NCI-H2107 treated with DMSO at 0.1 percent for 48 hours (cell line): Measurements from ENCODE around the gene IGSF9B.

Source experiments
- DNase-seq: peaks from one replicate; lab custom pipeline; 2025; ENCODE audit not compliant: unreplicated experiment; lab: John Stamatoyannopoulos, UW

Gene IGSF9B

DNA sequence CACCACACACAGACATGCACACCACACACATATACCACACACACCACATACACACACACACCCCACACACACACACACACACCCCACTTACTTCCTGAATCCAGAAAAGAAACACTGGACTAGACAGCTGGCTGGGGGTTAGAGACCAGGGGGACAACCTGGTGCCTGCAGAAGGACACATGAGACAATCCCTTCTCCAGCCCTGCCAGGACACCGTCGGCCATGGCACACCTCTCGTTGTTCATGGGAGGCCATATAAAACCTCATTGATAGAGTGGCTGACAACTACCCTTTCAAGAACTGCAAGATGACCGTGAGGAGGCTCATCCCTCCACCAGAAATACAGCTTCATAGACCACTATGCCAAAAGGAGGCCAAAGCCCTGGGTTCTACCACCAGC, 54.3 kb downstream of the IGSF9B start:
- no peak for DNase-seq

DNA sequence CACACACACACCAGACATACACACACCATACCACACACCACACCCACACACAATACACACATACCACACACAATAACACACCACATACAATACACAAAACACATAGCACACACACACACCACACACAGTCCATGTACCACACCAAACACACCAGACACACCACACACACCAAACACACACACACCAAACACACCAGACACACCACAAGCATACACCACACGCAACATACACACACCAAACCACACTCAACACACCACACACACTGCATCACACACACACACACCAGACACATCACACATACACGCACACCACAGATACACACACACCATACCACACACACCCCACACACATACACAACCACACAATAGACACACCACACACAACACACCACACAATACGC, 54.8 kb downstream of the IGSF9B start:
- DNase-seq: no peak

DNA sequence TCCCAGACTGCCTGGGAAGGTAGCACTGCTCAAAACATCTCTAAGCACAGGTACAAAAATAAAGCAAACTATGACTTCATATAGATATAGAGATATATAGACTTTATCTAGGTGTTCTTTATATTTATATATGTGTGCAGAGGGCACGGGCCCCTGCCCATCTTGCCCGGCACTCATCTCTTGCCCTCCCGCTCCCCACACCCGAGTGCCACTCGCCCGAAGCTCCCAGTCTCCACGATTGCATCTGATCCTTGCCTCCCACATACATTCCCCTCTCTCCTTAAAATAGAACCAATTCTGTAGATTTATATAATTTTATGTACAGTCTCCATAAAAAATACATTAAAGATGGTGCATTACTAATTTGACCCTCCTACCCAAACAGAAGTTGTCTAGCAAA, 55.5 kb downstream of the IGSF9B start:
- DNase-seq: no peak

DNA sequence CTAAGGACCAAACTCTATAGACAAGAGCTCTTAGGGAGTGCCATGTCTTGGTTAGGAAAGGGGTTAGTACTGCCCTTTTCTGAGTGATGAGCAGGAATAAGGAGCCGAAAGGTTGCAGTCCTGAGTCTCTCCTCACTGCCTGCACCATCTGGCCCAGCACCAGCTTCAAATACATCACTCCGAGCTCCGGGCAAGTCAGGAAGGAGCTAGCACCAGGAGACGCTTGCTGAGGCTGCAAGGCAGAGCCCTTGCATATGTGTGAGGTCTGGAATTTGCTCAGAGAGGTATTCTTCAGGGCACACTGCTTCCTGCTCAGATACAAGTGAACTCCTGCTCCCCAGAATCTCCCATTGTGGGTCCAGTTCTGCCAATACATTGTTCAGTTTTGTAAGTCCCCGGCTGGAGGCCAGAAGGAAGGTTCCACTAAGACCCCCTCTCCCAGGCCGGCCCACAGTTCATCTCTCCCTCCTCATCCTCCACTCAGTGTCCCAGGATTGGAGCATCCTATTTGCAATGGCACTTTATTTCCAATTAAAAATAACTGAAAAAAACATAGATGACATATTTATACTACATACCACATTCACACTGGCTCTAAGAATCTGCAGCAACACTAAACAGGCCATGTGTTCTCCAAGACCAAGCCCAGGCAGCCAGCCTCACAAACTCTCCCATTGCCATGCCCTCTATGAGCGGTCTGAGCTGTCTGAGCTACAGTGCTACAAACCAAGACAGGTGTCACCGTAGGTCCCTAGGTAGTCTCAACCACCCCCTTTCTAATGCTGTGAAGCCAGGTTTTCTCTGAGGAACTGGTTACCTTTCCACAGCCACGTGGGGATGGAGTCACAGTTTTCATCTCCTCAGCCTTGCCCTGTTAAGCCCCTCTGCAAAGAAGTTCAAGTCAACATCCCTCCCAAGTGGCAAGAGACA, 56.3 kb downstream of the IGSF9B start:
- DNase-seq: no peak

DNA sequence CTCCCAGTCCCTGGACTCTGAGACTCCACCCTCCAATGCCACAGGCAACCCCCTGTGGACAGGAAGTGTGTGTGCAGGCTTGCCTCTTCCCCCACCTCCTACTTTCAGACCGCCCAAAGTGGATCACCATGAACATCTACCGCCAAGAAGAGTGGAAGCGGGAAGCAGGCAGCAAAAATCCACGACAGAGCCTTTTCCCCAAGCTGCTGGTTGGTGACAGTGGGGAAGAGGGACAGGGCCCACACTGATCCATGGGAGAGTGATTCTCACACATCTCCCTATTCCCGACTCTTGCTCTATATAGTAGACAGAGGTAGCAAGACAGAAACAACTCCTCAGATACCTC, 58.0 kb downstream of the IGSF9B start:
- no peak for DNase-seq

DNA sequence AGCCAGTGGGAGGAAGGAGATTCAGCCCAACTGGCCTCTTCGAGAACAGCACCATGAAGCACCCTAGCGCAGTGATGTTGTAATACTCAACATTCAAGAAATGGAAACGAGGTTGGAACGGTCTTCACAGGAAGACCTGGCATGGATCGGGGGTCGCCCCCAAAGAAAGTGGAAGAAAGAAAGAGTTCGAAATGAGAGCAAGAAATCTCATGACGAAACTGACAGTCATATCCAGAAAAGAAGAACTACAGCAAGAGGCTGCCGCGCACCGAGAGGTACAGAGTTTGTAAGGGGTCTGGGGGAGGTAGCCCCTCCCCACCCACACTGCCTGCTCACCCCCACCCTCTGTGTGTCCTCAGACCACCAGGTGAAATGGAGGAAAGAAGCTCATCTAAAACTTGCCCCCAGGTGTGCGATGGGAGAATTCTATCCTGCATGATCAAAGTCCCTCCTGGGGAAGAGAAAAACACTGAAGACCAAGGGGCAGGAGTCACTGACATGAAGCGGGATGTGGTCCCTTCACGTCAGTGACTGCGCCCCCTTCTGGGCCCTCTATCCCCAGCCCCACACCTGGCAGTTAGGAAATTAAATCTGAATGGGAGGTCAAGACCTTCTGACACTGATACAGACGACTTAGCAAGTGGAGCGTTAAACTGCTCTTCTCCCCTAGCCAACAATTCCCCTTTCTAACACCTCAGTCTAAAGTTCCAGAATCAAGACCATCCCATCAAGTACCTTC, 58.6 kb downstream of the IGSF9B start:
- DNase-seq: no peak

DNA sequence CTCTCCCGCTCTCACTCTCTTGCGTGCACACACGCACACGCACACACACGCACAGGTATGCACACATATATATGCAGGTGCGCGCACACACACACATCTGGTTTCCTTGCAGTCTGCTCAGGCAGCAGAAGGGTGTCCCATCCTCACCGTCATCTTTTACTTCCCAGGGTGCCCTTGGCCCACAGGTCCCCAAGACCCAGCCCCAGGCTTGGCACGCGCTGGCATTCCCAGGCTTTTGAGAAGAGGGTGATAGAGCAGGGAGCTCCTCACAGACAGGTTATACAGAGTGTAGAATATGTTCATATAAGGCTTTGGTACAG, 59.5 kb downstream of the IGSF9B start:
- no peak for DNase-seq

DNA sequence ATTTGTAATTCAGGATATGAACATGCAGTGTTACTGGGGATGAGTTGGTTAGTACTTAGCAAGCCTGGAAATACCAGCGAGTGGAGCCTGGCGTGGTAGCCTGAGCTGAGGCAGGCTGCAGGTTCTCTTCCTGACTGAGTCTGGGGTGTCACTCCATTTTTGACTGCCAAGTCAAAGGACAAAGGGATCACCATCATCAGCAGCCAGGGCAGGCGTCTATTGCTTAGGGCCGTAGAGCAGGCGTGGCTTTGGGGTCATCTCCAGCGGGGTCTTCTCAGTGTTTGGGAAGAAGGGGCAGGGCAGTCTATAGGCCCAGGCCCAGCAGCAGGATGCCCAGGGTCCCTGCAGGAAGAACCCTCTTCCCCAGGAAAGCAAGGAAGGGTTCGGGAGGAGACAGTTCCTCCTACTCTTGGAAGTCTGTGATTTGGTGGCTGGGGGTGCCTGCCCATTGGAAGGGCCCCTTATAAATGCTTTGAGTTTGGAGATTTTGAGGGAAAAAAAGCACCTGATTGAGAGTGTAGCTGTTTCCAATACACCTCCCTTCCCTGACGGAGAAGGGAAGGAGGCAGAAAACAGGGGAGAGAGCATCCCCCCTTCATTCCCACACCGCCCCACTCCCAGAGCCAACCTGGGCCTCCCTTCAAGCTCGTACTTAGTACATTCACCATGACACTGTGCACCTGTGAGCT, 60.0 kb downstream of the IGSF9B start:
- no peak for DNase-seq

DNA sequence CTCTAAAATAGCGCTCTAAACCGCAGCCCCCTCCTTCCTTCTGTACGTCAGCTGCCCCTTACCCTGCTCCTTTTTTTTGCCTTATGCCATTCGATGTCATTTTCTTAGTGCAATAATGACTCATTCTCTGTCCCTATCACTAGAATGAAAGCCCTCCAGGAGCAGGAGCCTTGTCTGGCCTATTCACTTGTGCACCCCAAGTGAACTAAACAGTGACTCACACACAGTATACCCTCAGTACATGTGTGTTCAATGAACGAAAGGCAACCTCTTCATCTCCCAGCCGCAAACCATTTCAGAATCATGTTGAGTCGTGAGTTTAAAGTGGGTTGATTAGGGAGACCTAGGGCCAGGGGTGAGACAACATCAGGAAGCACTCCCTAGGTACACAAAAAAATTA, 60.7 kb downstream of the IGSF9B start:
- no peak for DNase-seq

DNA sequence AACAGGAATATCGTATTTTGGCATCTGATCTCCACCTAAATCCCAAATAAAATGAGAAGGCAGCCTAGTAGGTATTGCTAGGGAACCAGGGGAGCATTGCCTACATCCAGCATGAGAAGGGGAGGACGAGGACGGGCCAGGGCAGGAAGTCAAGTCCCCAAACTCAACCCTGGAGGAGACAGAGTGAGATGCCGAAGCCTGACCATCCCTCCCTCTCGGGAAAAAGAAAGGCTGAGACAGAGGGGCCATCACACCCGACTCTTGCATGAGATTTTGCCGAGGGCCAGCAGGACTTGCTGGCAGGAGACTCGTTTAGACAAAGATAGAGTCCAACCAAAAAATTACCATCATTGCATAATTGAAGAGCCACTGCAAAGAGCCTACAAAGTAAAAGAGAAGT, 61.2 kb downstream of the IGSF9B start:
- DNase-seq: no peak

DNA sequence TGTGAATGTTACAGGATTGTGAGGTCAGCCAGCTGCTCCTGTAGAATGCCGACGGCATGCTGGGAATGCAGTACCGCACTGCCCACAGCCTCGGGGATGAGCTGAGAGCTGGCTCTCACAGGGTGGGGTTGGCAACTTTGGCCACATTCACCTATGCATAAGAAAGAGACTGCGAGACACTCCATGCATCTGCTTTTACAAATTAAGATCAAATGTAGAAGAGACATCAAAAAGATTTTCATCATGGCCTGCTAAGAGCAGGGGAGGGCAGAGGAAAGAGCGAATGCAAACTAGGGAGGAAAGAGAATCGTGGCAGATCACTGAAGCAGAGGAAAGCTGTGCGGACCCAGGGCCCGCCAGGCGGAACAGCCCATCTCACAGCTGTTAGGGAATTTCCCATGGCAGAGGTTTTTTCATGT, 61.7 kb downstream of the IGSF9B start:
- no peak for DNase-seq

DNA sequence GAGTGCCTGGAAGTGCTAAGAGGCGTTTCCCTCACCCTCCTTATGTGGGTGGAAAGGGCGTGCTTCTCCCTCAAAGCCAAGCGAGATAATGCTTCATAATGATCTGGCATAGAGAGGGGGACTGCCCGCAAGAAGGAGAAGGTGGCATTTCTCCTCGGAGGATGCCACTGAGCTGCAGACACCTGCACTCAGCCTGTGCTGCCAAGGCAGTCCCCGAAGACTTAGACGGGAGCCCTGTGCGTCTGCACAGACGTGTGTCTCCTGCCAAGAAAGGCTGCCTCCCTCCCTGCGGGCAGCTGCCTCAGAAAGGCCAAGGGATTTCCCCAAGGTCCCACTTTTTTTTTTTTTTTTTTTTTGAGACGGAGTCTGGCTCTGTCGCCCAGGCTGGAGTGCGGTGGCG, 63.4 kb downstream of the IGSF9B start:
- DNase-seq: no peak

DNA sequence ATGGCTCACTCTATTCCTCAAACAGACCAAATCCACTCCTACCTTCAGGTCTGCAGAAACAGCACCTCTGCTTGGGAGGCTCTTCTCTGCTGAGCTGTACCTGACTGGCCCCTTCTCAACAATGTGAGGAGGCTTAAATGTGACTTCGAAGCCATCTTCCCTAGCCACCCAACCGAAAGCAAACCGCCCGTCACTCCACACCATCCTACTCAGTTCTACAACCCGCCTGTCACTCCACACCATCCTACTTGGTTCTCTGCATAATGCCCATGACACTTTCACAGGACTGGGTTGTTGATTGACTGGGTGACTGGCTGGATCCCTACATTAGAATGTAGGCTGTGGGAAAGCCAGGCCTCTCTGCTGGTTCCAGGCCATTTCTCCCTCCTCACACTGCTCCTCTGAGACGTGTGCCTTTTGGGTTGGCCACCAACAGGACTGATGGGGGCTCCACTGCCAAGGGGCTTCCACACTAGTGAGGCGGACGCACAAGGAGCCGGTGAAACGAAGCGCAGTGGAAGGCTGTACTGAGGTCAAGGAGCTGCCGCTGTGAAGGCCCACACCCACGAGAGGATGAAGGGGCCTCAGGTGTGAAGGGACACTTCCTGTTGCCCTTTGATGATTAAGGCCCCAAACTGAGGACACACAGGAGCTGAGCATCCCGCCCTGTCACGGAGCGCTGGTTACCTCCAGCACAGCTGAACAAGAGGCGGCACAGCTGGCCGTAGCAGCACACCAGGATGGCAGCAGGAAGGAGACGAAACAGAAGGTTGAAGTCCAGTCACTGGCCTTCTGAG, 64.0 kb downstream of the IGSF9B start:
- DNase-seq: no peak

DNA sequence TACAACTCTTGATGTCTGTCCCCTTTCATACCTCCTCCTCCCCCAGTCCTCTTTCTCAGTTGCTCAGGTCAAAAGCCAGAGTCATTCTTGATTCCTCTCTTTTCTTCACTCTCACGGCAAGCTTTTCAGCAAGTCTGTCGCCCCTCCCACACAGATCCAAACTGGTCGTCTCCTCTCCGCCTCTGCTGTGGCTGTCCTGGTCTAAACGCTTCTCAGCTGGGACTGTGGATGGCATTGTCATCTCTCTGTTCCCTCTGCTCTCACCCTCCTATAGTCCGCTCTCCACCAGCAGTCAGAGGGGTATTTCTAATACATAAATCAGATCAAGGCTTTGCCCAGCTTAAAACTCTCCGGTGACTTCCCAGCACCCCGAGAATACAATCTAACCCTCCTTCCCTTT, 64.6 kb downstream of the IGSF9B start:
- DNase-seq: no peak

DNA sequence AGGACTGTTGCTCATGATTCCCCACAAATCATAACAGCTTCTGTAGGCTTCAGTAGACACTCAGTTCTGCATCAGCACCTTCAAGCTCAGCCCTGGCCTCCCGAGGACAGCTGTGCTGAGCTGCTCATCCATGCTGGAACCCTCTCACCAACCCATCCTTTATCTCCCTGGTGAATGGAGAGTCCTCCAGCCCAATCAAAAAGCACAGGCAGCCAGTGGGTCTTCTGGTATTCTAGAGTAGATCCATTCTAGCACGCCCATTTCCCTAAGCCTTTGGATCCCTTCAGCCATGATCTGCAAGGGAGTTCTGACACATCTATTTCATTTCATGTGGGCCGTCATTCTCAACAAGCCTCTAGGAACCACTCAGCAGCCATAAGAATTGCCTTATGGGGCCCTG, 66.9 kb downstream of the IGSF9B start:
- DNase-seq: no peak

DNA sequence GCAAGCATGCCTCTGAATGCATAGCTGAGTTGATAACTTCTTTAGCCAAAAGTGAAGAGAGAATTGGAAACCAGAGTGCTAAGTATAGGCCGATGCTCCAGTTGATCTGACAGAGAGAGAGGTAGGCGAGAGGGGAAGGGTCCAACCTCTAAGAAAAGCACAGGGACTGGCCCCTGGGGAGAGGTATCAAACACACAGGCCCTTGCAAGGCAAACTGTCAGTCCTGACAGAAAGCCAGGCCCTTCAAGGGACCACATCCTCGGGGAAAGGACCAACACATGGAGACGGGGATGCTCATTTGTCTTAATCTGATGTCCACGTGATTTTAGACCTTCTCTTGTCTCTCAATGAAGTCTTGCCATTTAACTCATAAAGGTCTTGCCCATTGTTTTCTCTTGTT, 67.6 kb downstream of the IGSF9B start:
- no peak for DNase-seq

DNA sequence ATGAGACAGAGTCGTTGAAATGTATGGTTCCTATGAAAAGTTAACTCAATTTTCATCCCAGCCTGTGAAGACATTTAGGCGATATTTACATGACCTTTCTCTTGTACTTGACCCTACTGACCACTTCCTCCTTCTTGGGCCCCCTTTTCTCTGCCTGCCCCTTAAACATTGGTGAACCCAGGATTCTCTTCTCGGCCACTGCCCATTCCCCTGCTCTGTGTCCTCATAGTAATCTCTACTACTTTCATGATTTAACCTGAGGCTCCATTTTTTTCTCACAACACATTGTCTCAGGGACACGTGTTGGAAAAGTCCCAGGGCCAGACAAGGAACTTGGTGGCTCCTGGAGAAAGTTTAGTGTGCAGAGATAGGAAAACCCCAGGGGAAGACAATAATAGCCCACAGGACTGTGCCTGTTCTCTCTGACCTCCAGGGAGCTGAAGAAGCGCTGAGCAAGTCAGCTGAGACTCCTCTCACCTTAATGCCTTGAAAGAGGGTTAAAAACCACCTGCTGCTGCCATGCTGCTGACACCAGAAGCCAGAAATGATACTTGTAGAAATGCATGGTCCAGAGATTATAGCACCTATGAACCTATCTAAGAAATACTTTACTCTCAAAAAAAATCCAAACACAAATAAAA, 69.0 kb downstream of the IGSF9B start:
- DNase-seq: no peak

DNA sequence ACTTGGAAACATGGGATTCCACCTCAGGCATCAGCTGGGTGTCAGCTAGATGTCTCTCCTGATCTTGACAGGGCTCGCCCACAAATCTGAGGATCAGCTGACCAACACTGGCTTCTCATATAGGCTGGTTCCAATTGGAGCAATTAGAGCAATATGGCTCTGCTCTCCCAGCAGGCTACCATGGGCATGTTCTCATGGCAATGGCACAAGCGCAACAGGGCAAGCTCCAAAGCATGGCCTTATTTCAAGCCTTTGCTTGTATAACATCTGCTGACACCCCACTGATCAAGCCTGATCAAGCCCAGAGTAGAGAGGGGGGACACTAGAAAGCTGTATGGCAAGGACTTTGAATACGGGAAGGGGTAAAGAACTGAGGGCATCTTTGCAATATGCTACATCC, 70.7 kb downstream of the IGSF9B start:
- no peak for DNase-seq

DNA sequence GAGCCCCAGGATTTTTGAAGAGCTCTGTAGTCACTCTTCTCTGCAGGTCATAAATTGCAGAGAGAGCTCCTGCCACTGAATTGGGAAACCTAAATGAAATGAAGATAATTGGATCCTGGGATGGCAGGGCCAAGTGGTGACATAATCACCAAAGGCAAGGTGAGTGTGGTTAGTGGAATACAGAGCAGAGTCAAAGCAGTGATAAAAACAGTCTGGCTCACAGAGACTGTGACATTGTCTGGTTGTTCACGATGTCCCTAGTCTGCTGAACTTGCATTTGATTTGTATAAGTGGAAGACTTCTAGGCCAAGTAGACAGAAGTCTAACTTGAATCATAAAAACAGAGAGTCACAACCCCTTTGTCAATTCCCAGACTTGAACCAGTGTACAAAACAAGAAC, 84.6 kb downstream of the IGSF9B start:
- no peak for DNase-seq

DNA sequence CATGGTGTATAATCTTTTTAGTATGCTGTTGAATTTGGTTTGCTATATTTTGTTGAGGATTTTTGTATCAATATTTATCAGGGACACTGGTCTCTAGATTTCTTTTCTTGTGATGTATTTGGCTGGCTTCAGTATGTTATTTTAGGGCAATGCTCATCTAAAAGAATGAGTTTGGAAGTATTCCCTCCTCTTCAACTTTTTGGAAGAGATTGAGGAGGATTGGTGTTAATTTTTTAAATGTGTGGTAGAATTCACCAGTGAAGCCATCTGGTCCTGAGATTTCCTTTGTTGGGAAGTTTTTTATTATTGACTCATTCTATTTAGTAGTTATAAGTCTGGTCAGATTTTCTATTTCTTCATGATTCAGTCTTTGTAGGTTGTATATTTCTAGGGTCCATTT, 89.3 kb downstream of the IGSF9B start:
- no peak for DNase-seq

DNA sequence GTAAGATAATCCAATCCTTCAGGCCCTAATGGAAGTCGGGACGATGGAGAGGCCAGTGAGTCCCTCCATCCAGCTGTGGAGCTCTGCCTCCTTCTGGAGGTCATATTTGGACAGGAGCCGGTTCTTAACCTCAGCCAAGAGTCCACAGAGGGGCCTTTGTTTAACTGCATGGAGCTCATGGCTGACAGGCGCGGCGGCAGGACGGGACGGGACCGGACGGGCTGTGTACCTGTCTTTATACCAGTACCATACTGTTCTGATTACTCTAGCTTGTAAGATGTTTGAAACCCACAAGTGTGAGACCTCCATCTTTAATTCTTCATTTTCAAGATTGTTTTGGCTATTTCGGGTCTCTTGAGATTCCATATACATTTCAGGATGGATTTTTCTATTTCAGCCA, 91.3 kb downstream of the IGSF9B start:
- no peak for DNase-seq
